Gastrocnemius medialis (tissue), 4 donors: ENCODE results near the gene G6PC2.

Experiments
- POLR2A ChIP-seq, 2 donors: fragments of 450-650 bp; IDR thresholded peaks; one replicate each; pipeline ENCODE4 v1.6.1; 2017; ENCODE audit warnings: antibody characterized with exemption in 2 of 2, mild to moderate bottlenecking in 2 of 2, moderate library complexity in 2 of 2
- TF ChIP-seq, protein P1 (sequence below), 5 experiments: fragments of 450-650 bp in 3 of 5; fragments of 200-600 bp in 2 of 5; sonication (generic) in 2 of 5; IDR thresholded peaks in 4 of 5; conservative IDR thresholded peaks in 1 of 5; 1 replicate in 4 of 5; 2 replicates in 1 of 5; pipeline ENCODE4 v1.5.1; 2016 to 2019; ENCODE audit warnings: antibody characterized with exemption in 5 of 5, mild to moderate bottlenecking in 3 of 5, moderate library complexity in 3 of 5

DNA sequence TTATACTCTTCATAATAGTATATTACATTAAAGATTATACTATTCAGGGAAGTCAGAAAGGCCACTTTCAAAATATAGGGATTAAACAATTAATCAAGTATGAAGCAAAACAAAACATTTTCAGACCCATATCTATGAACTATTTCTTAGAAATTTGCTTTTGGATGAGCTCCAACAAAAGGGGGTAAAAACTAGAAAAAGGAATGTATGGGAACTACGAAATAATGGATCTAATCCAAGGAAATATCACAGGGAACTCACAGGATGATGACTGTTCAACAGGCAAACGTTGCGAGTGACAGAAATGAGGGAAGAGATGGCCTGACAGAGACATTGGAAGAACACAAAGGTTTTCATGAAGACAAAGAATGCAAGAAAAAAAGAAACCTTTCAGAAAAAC lies 27.9 kb downstream of the G6PC2 start:
- TF ChIP-seq POLR2A (IDR thresholded peaks at IDR 0.05) = no peak
- TF ChIP-seq, protein P1, sequence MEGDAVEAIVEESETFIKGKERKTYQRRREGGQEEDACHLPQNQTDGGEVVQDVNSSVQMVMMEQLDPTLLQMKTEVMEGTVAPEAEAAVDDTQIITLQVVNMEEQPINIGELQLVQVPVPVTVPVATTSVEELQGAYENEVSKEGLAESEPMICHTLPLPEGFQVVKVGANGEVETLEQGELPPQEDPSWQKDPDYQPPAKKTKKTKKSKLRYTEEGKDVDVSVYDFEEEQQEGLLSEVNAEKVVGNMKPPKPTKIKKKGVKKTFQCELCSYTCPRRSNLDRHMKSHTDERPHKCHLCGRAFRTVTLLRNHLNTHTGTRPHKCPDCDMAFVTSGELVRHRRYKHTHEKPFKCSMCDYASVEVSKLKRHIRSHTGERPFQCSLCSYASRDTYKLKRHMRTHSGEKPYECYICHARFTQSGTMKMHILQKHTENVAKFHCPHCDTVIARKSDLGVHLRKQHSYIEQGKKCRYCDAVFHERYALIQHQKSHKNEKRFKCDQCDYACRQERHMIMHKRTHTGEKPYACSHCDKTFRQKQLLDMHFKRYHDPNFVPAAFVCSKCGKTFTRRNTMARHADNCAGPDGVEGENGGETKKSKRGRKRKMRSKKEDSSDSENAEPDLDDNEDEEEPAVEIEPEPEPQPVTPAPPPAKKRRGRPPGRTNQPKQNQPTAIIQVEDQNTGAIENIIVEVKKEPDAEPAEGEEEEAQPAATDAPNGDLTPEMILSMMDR (IDR thresholded peaks at IDR 0.05 in 4 of 5, conservative IDR thresholded peaks at IDR 0.05 in 1 of 5) = no peak
